H9 (cell line): ENCODE results near the gene ASCC2. TPM values are rescaled to one million over a fixed set of nuclear protein-coding genes. Genes with fewer than 3 reads are reported as not detected.

Experiments used
- DNase-seq: peaks from one replicate; pipeline ENCODE4 v3.0.0-alpha.2; 2017
- H2AFZ ChIP-seq: one replicate; pipeline ENCODE4 v1.6.1; 2013; ENCODE audit warnings: mild to moderate bottlenecking, low read length, control low read depth, moderate library complexity
- H2AK5ac ChIP-seq: 2 replicates; pipeline ENCODE4 v1.6.1; 2013; ENCODE audit warnings: low read length, control low read depth, mixed read lengths; ENCODE audit not compliant: insufficient read length
- H2BK120ac ChIP-seq: one replicate; pipeline ENCODE4 v1.6.1; 2013; ENCODE audit warnings: low read depth, mild to moderate bottlenecking, low read length, control low read depth, inconsistent platforms; ENCODE audit not compliant: poor library complexity, severe bottlenecking
- H2BK12ac ChIP-seq: 2 replicates; pipeline ENCODE4 v1.6.1; 2013; ENCODE audit warnings: low read length, control low read depth, mixed read lengths, low read depth; ENCODE audit not compliant: insufficient read length
- H2BK15ac ChIP-seq: 2 replicates; pipeline ENCODE4 v1.6.1; 2013; ENCODE audit warnings: low read depth, low read length, control low read depth
- H2BK20ac ChIP-seq: one replicate; pipeline ENCODE4 v1.6.1; 2013; ENCODE audit warnings: low read depth, mild to moderate bottlenecking, low read length, control low read depth, inconsistent platforms; ENCODE audit not compliant: poor library complexity, severe bottlenecking
- H2BK5ac ChIP-seq: 2 replicates; pipeline ENCODE4 v1.6.1; 2013; ENCODE audit warnings: low read length, control low read depth, mixed read lengths; ENCODE audit not compliant: insufficient read length
- H3K14ac ChIP-seq: 2 replicates; pipeline ENCODE4 v1.6.1; 2013; ENCODE audit warnings: low read length, control low read depth; ENCODE audit not compliant: insufficient read depth
- H3K18ac ChIP-seq: 2 replicates; pipeline ENCODE4 v1.6.1; 2013; ENCODE audit warnings: low read depth, mild to moderate bottlenecking, mixed read lengths, low read length, control low read depth; ENCODE audit not compliant: insufficient read length
- H3K23ac ChIP-seq: 2 replicates; pipeline ENCODE4 v1.6.1; 2013; ENCODE audit warnings: low read length, control low read depth, mixed read lengths, low read depth; ENCODE audit not compliant: insufficient read length
- H3K23me2 ChIP-seq: 2 replicates; pipeline ENCODE4 v1.6.1; 2013; ENCODE audit warnings: low read depth, mild to moderate bottlenecking, mixed read lengths, low read length, control low read depth; ENCODE audit not compliant: insufficient read length, poor library complexity, severe bottlenecking
- H3K27ac ChIP-seq: 2 replicates; pipeline ENCODE4 v1.5.1; 2013; ENCODE audit warnings: low read length, control low read depth, mixed read lengths, low read depth; ENCODE audit not compliant: insufficient read length
- H3K27me3 ChIP-seq: 2 replicates; pipeline ENCODE4 v1.6.1; 2013; ENCODE audit warnings: low read length, control low read depth, inconsistent platforms; ENCODE audit not compliant: insufficient read depth
- H3K4ac ChIP-seq: 2 replicates; pipeline ENCODE4 v1.6.1; 2013; ENCODE audit warnings: low read depth, mild to moderate bottlenecking, control low read depth, inconsistent platforms, low read length, moderate library complexity
- H3K4me1 ChIP-seq: 2 replicates; pipeline ENCODE4 v1.6.1; 2013; ENCODE audit warnings: low read length, control low read depth, inconsistent platforms; ENCODE audit not compliant: insufficient read depth
- H3K4me2 ChIP-seq: 2 replicates; pipeline ENCODE4 v1.6.1; 2013; ENCODE audit warnings: low read length, control low read depth, mixed read lengths; ENCODE audit not compliant: insufficient read length, insufficient read depth
- H3K56ac ChIP-seq: 2 replicates; pipeline ENCODE4 v1.6.1; 2013; ENCODE audit warnings: low read depth, mild to moderate bottlenecking, mixed read lengths, low read length, control low read depth; ENCODE audit not compliant: insufficient read length
- H3K79me1 ChIP-seq: 2 replicates; pipeline ENCODE4 v1.6.1; 2013; ENCODE audit warnings: low read depth, mild to moderate bottlenecking, moderate library complexity, low read length, control low read depth, inconsistent platforms; ENCODE audit not compliant: insufficient read depth, poor library complexity, severe bottlenecking
- H3K79me2 ChIP-seq: 2 replicates; pipeline ENCODE4 v1.6.1; 2013; ENCODE audit warnings: low read length, control low read depth, inconsistent platforms; ENCODE audit not compliant: insufficient read depth
- H3K9ac ChIP-seq: 2 replicates; pipeline ENCODE4 v1.6.1; 2013; ENCODE audit warnings: low read length, control low read depth, mixed read lengths; ENCODE audit not compliant: insufficient read length; ENCODE audit errors: extremely low read depth
- H3K9me3 ChIP-seq: one replicate; pipeline ENCODE4 v1.6.1; 2013; ENCODE audit warnings: low read depth, low read length, inconsistent platforms; ENCODE audit not compliant: control insufficient read depth
- H3T11ph ChIP-seq: one replicate; pipeline ENCODE4 v1.6.1; 2013; ENCODE audit warnings: mild to moderate bottlenecking, low read length, control low read depth, inconsistent platforms
- H4K20me1 ChIP-seq: one replicate; pipeline ENCODE4 v1.6.1; 2013; ENCODE audit not compliant: control insufficient read depth, insufficient read length, insufficient read depth
- H4K5ac ChIP-seq: 2 replicates; pipeline ENCODE4 v1.6.1; 2013; ENCODE audit warnings: low read depth, mild to moderate bottlenecking, mixed read lengths, low read length, control low read depth; ENCODE audit not compliant: insufficient read length
- H4K8ac ChIP-seq: replicated peaks from 2 replicates; pipeline ENCODE4 v1.6.1; 2013; ENCODE audit warnings: low read length, control low read depth, mixed read lengths, low read depth; ENCODE audit not compliant: insufficient read length
- H4K91ac ChIP-seq: 2 replicates; pipeline ENCODE4 v1.6.1; 2013; ENCODE audit warnings: low read depth, mild to moderate bottlenecking, moderate library complexity, mixed read lengths, low read length, control low read depth; ENCODE audit not compliant: insufficient read length
- H3K27ac Mint-ChIP-seq, 3 experiments: 2 replicates in 2 of 3; 3 replicates in 1 of 3; pipeline ENCODE4 v1.8.0; 2020 to 2021; ENCODE audit warnings: mixed read lengths in 3 of 3, mild to moderate bottlenecking in 1 of 3, moderate library complexity in 1 of 3
- H3K27me3 Mint-ChIP-seq: 2 replicates; pipeline ENCODE4 v1.8.0; 2021; ENCODE audit warnings: low read depth, mild to moderate bottlenecking, moderate library complexity, mixed read lengths
- H3K36me3 Mint-ChIP-seq, 3 experiments: 2 replicates in 2 of 3; 3 replicates in 1 of 3; pipeline ENCODE4 v1.8.0; 2020 to 2021; ENCODE audit warnings: low read depth in 3 of 3, mixed read lengths in 3 of 3; ENCODE audit not compliant: insufficient read depth in 1 of 3
- H3K4me1 Mint-ChIP-seq, 2 experiments: 2 replicates each; pipeline ENCODE4 v1.8.0; 2020; ENCODE audit warnings: mixed read lengths in 2 of 2
- H3K4me3 Mint-ChIP-seq, 2 experiments: 2 replicates in 1 of 2; 3 replicates in 1 of 2; pipeline ENCODE4 v1.8.0; 2020 to 2021; ENCODE audit warnings: mild to moderate bottlenecking in 2 of 2, mixed read lengths in 2 of 2, moderate library complexity in 1 of 2
- H3K9me3 Mint-ChIP-seq, 2 experiments: 2 replicates in 1 of 2; 3 replicates in 1 of 2; pipeline ENCODE4 v1.8.0; 2020; ENCODE audit warnings: mild to moderate bottlenecking in 2 of 2, mixed read lengths in 2 of 2, moderate library complexity in 1 of 2
- CTCF ChIP-seq: fragments of 200-600 bp; sonication (generic); conservative IDR thresholded peaks from 3 replicates; pipeline ENCODE4 v1.8.0; 2021; ENCODE audit warnings: antibody characterized with exemption, mild to moderate bottlenecking
- WGBS: extraction: QIAGEN DNeasy Blood & Tissue Kit; methylation state at CpG from one replicate; pipeline ENCODE4 v1.1.7; 2013; ENCODE audit warnings: missing lambda C conversion rate, low lambda C conversion rate, mixed read lengths; ENCODE audit not compliant: insufficient read length; ENCODE audit errors: extremely low coverage; 5-methylcytosine and 5-hydroxymethylcytosine counted together
- total RNA-seq: library from RNA; stranded (reverse); gene quantifications from 2 replicates; pipeline ENCODE4 v1.2.1, GENCODE V29; 2021

Gene ASCC2
- total RNA-seq, 1 experiment from 2014 or later: 48.2 TPM

GRCh38 chr22:29816128-29816527 lies 21.9 kb downstream of the ASCC2 start:
- Histone ChIP-seq H3K14ac (no peak overlapping the region), H3K79me2 (no peaks in the 10 kb centered on the region), H3K4ac (no peak overlapping the region), H3K9ac (no peak overlapping the region), H2BK12ac (no peak overlapping the region), H3K9me3 (no peaks in the 10 kb centered on the region), H3K4me1 (no peaks in the 10 kb centered on the region), H3K79me1 (no peaks in the 10 kb centered on the region), H3K27me3 (no peaks in the 10 kb centered on the region), H3K56ac (no peak overlapping the region), H4K20me1 (no peaks in the 10 kb centered on the region), H2BK120ac (no peak overlapping the region), H3K23me2 (no peaks in the 10 kb centered on the region), H2BK5ac (no peak overlapping the region), H3T11ph (no peak overlapping the region), H3K23ac (no peak overlapping the region), H3K4me2 (no peak overlapping the region), H2AFZ (no peak overlapping the region), H2BK20ac (no peak overlapping the region), H2BK15ac (no peak overlapping the region), H4K8ac (no peak overlapping the region), H4K91ac (no peak overlapping the region), H3K27ac (no peak overlapping the region), H3K18ac (no peak overlapping the region), H2AK5ac (no peak overlapping the region), H4K5ac (no peak overlapping the region)
- peak overlapping the region in 2 of 3 experiments; percentile 56 to 66; a peak in 2 of 7 replicates for H3K27ac Mint-ChIP-seq
- no peaks in the 10 kb centered on the region for H3K9me3 Mint-ChIP-seq
- H3K27me3 Mint-ChIP-seq: peaks cover 2% of the 10 kb centered on the region; the same call in 1 of the 2 replicates
- peaks cover 8 to 77% (median 66%) of the 10 kb centered on the region in 3 experiments; a peak in 6 of 7 replicates for H3K36me3 Mint-ChIP-seq
- no peak for TF ChIP-seq CTCF
- no peak overlapping the region for H3K4me3 Mint-ChIP-seq
- peaks cover 0 to 11% of the 10 kb centered on the region in 2 experiments; a peak in 2 of 4 replicates for H3K4me1 Mint-ChIP-seq
- no CpG with 5 or more reads among the region's 2 CpGs for WGBS
- DNase-seq: no peak
